ENCODE measurements around the gene MN1. TPM values are rescaled to one million over a fixed set of nuclear protein-coding genes. Genes with fewer than 3 reads are reported as not detected.

MN1 gene
- polyA plus RNA-seq, 1 experiment: 1.3 TPM

DNA sequence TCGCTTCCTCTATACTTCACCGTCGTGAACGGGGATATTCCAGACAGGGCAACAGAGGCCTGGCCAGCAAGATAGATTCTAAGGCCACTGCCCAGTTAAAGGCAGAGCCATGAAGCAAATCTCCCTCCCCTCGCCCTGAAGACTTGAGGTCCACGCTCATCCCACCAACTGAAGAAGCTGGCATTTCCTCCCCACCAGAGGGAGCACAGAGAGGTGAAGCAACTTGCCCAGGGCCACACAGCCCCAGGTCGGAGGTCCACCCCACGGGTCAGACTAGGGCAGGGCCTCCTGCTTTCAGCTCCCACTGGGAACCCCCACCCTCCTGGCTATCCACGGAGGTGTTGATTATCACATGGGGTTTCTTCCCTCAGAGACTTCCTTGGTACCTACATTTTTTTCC, 27.4 kb downstream of the MN1 start:
- no peak overlapping the region for H3K4me3 ChIP-seq (ENCODE audit: low read depth, low read length)
- H3K27me3 ChIP-seq (ENCODE audit: control insufficient read depth, insufficient read depth, low read length): no peaks in the 10 kb centered on the region; the same call in 1 of the 2 replicates
- POLR2A ChIA-PET: no interaction called here
- H3K36me3 ChIP-seq (ENCODE audit: control insufficient read depth, insufficient read depth, low read length): no peaks in the 10 kb centered on the region
- CTCF ChIA-PET: interaction anchor here (1.4 kb wide), 1 partner anchor 56 kb away, joined by 3 read pairs; no protein-coding TSS in a partner anchor
- DNase-seq (ENCODE audit: low read depth): no peak
- TF ChIP-seq, protein P1, sequence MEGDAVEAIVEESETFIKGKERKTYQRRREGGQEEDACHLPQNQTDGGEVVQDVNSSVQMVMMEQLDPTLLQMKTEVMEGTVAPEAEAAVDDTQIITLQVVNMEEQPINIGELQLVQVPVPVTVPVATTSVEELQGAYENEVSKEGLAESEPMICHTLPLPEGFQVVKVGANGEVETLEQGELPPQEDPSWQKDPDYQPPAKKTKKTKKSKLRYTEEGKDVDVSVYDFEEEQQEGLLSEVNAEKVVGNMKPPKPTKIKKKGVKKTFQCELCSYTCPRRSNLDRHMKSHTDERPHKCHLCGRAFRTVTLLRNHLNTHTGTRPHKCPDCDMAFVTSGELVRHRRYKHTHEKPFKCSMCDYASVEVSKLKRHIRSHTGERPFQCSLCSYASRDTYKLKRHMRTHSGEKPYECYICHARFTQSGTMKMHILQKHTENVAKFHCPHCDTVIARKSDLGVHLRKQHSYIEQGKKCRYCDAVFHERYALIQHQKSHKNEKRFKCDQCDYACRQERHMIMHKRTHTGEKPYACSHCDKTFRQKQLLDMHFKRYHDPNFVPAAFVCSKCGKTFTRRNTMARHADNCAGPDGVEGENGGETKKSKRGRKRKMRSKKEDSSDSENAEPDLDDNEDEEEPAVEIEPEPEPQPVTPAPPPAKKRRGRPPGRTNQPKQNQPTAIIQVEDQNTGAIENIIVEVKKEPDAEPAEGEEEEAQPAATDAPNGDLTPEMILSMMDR (IDR thresholded peaks at IDR 0.05; ENCODE audit: insufficient read depth, low read depth, low read length): no peak

DNA sequence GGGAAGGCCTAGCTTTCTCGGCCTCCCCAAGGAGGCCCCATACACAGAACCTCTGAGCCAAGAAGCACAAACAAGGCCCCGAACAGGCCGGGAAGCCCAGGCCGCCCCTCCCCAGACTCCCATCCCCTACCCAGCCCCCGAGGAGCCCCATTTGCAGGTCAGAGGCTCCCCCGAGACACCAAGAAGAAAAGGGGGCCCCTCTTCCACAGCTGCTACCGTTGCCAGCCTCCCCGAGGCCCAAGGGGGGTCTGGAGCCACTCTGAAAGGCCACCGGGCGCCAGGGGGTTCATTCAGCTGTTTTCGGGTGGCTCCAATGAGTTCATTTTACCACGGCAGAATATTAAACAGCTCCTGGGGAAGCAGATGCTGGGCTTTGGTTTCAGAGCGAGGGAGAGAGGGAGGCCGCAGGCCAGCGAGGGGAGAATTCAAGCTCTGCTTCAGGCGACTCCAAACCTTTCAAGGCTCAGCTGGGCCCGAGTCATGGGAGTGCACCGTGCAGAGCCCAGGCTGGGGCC, 28.5 kb downstream of the MN1 start:
- POLR2A ChIA-PET: interaction anchor here (0.6 kb wide), 1 partner anchor 9 kb away, joined by 3 read pairs; no protein-coding TSS in a partner anchor
- Histone ChIP-seq H3K36me3 (ENCODE audit: control insufficient read depth, insufficient read depth, low read length) (no peaks in the 10 kb centered on the region), H3K4me3 (ENCODE audit: low read depth, low read length) (no peak overlapping the region), H3K27me3 (ENCODE audit: control insufficient read depth, insufficient read depth, low read length) (no peaks in the 10 kb centered on the region; the same call in 1 of the 2 replicates)
- TF ChIP-seq, protein P1 (IDR thresholded peaks at IDR 0.05; ENCODE audit: insufficient read depth, low read depth, low read length): no peak
- CTCF ChIA-PET: interaction anchor here (1.0 to 1.4 kb wide), 2 partner anchors 19 to 55 kb away, joined by 3 to 4 read pairs; no protein-coding TSS in a partner anchor
- DNase-seq (ENCODE audit: low read depth): no peak

DNA sequence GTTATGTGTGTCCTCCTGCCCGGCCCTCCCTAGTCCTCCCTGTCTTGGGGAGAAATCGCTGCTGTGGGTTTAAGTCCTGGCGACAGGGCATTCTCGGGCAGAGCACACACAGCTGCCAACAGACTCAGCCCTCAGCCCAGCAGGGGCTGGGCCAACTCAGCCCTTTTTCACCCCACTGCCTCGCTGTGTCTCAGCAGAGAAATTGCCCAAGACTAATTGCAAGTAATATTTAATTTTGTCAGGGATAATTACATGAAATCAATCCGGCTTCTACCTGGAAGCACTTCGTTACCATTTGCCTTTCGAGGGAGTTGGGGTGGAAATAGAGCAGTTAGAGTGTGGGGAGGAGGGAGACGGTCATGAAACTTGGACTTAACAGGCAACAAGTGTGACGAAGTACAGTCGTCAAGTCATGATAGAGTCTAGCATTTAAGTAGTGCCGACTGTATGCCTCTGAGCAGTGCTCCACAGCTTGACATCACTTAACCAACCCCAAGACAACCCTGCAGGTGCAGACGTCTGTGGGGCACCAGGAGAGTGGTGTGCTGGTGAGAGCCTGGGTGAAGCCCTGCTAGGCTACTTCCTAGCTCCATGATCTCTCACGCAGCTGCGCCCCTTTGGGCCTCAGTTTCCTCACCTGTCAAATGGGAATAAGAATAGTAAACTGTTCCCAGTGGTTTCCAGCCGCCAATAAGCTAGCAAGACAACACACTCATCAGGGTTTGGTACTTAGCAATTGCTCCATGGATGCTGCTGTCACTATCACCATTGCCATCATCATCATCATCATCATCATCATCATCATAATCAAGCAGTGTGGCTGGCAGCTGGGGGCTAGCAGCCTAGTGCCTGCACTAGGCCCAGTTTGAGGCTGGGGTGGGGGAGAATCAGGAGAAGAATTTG, 29.2 kb downstream of the MN1 start:
- TF ChIP-seq, protein P1 (IDR thresholded peaks at IDR 0.05; ENCODE audit: insufficient read depth, low read depth, low read length): no peak

DNA sequence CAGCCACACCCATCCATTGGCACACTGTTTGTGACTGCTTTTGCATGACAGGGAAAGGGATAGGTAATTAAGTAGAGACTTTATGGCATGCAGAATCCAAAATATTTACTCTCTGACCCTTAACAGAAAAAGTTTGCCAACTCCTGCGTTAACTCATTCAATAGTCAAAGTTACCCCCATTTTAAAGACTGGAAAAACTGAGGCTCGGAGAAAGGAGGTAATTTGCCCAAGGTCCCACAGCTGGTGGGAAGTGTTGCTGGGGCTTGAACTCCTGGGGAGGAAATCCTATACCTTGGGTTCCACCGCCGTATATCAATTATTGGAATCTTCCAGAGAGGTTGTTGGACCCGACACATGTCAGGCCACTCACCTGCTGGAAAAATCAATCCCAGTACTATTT, 29.9 kb downstream of the MN1 start:
- Histone ChIP-seq H3K4me3 (ENCODE audit: low read depth, low read length) (no peak overlapping the region), H3K27me3 (ENCODE audit: control insufficient read depth, insufficient read depth, low read length) (peaks cover 2% of the 10 kb centered on the region; the same call in 1 of the 2 replicates), H3K36me3 (ENCODE audit: control insufficient read depth, insufficient read depth, low read length) (no peaks in the 10 kb centered on the region)
- ChIA-PET POLR2A (no interaction called here), CTCF (no interaction called here)
- TF ChIP-seq, protein P1 (IDR thresholded peaks at IDR 0.05; ENCODE audit: insufficient read depth, low read depth, low read length): no peak
- DNase-seq (ENCODE audit: low read depth): no peak

More for the DNA sequence above, 29.2 kb downstream of the MN1 start:
- Histone ChIP-seq H3K27me3 (ENCODE audit: control insufficient read depth, insufficient read depth, low read length) (peaks cover 2% of the 10 kb centered on the region; the same call in 1 of the 2 replicates), H3K36me3 (ENCODE audit: control insufficient read depth, insufficient read depth, low read length) (no peaks in the 10 kb centered on the region), H3K4me3 (ENCODE audit: low read depth, low read length) (no peak overlapping the region)
- CTCF ChIA-PET: interaction anchor here (1.0 kb wide), 1 partner anchor 20 kb away, joined by 4 read pairs; no protein-coding TSS in a partner anchor
- no peak for DNase-seq (ENCODE audit: low read depth)
- POLR2A ChIA-PET: interaction anchor here (0.6 kb wide), 1 partner anchor 10 kb away, joined by 3 read pairs; no protein-coding TSS in a partner anchor

DNA sequence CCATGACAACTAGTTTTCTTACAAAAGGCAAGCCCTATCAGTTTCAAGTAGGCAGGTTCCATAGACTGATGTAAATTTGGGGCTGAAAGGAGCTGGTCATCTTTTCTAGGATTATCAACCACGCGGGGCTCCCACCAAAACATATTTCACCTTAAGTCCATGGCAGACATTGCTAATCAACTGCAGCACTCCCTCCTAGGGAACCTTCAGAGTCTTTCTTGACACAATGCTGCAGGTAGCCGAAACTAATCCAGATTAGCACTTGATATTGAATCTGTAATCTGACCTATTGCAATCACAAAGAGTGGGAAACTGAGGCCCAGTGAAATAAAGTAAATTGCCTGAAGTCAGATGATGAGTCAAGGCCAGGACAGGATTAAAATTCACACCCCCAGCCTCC, 32.5 kb downstream of the MN1 start:
- POLR2A ChIA-PET: no interaction called here
- DNase-seq (ENCODE audit: low read depth): no peak
- TF ChIP-seq, protein P1 (IDR thresholded peaks at IDR 0.05; ENCODE audit: insufficient read depth, low read depth, low read length): no peak
- CTCF ChIA-PET: no interaction called here
- H3K4me3 ChIP-seq (ENCODE audit: low read depth, low read length): no peak overlapping the region
- H3K27me3 ChIP-seq (ENCODE audit: control insufficient read depth, insufficient read depth, low read length): peaks cover 2% of the 10 kb centered on the region; the same call in 1 of the 2 replicates
- no peaks in the 10 kb centered on the region for H3K36me3 ChIP-seq (ENCODE audit: control insufficient read depth, insufficient read depth, low read length)

Measured in BJ (cell line).